Measurements from ENCODE around the gene GYS1.
"Not testable (repeated sequence)": the region's sequence is repeated elsewhere in the genome, so short reads cannot be mapped to it uniquely, and the experiment has no call there.

The GYS1 gene

DNA sequence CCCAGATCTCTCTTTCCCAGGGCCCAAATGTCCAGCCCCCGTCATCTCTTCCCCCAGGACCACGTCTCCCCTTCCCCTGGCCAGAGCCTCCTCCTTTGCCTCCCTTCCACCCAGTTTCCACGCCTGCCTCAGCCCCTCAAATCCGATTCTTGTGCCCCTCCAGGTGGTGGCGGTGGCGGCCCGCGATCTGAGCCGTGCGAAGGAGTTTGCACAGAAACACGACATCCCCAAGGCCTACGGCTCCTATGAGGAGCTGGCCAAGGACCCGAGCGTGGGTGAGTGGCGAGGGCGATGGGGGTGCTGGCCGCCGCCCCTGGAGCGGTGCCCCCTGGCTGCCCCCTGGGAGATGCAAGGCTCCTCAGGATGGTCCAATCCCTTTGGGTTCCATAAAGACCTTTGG lies 58.3 kb downstream of the GYS1 start:
- TF ChIP-seq SPI1 (IDR thresholded peaks at IDR 0.05; ENCODE audit: borderline replicate concordance, low read depth) (no peak), GABPA (IDR thresholded peaks at IDR 0.05; ENCODE audit: low read depth) (no peak), POLR2AphosphoS5 (IDR thresholded peaks at IDR 0.05; ENCODE audit: low read depth) (no peak)
- TF ChIP-seq, protein P1, sequence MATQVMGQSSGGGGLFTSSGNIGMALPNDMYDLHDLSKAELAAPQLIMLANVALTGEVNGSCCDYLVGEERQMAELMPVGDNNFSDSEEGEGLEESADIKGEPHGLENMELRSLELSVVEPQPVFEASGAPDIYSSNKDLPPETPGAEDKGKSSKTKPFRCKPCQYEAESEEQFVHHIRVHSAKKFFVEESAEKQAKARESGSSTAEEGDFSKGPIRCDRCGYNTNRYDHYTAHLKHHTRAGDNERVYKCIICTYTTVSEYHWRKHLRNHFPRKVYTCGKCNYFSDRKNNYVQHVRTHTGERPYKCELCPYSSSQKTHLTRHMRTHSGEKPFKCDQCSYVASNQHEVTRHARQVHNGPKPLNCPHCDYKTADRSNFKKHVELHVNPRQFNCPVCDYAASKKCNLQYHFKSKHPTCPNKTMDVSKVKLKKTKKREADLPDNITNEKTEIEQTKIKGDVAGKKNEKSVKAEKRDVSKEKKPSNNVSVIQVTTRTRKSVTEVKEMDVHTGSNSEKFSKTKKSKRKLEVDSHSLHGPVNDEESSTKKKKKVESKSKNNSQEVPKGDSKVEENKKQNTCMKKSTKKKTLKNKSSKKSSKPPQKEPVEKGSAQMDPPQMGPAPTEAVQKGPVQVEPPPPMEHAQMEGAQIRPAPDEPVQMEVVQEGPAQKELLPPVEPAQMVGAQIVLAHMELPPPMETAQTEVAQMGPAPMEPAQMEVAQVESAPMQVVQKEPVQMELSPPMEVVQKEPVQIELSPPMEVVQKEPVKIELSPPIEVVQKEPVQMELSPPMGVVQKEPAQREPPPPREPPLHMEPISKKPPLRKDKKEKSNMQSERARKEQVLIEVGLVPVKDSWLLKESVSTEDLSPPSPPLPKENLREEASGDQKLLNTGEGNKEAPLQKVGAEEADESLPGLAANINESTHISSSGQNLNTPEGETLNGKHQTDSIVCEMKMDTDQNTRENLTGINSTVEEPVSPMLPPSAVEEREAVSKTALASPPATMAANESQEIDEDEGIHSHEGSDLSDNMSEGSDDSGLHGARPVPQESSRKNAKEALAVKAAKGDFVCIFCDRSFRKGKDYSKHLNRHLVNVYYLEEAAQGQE (IDR thresholded peaks at IDR 0.05; ENCODE audit: insufficient replicate concordance, low read depth) = no peak
- TF ChIP-seq, protein P2, sequence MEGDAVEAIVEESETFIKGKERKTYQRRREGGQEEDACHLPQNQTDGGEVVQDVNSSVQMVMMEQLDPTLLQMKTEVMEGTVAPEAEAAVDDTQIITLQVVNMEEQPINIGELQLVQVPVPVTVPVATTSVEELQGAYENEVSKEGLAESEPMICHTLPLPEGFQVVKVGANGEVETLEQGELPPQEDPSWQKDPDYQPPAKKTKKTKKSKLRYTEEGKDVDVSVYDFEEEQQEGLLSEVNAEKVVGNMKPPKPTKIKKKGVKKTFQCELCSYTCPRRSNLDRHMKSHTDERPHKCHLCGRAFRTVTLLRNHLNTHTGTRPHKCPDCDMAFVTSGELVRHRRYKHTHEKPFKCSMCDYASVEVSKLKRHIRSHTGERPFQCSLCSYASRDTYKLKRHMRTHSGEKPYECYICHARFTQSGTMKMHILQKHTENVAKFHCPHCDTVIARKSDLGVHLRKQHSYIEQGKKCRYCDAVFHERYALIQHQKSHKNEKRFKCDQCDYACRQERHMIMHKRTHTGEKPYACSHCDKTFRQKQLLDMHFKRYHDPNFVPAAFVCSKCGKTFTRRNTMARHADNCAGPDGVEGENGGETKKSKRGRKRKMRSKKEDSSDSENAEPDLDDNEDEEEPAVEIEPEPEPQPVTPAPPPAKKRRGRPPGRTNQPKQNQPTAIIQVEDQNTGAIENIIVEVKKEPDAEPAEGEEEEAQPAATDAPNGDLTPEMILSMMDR (IDR thresholded peaks at IDR 0.05; ENCODE audit: insufficient read depth, low read length) = no peak
- no peak for DNase-seq (ENCODE audit: low read depth in 1 of 2, low spot score in 1 of 2)
- Histone ChIP-seq H3K4me3 (replicated peaks; ENCODE audit: insufficient read depth, low read length) (no peak overlapping the region), H3K27me3 (ENCODE audit: insufficient read depth, poor library complexity, severe bottlenecking) (peaks cover 18% of the 10 kb centered on the region), H3K27ac (replicated peaks) (no peak overlapping the region)

DNA sequence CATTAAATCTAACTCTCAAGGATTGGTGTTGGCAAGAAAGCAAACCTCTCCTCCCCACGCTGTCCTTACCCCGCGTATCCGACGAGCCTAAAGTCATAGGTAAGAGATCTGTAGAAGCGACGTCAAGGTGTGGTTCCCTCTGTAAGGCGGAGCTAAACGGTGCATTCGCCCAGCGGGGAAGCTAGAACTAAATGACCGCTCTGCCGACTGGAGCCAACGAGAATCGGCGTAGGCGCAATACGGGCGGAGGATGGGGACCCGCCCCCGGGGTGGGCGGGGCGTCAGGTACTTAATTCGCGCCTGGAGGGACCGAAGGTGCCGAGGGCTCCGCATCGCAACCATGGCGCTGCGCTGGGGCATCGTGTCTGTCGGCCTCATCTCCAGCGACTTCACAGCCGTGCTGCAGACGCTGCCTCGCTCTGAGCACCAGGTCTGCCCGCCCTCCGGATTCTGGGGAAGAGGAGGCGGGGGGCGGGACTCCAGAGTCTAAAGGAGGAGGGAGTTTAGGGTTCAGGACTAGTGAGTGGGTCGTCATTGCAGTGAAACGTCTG lies 59.7 kb downstream of the GYS1 start, which contains the start of gene DHDH:
Gene DHDH, plus strand, starts transcription at position 318 of the 551 bp plus-strand sequence. Its CDS starts 23 bp downstream, at position 341.
- TF ChIP-seq POLR2AphosphoS5 (IDR thresholded peaks at IDR 0.05; ENCODE audit: low read depth) (no peak), GABPA (IDR thresholded peaks at IDR 0.05; ENCODE audit: low read depth) (no peak), SPI1 (IDR thresholded peaks at IDR 0.05; ENCODE audit: borderline replicate concordance, low read depth) (no peak)
- TF ChIP-seq, protein P1 (IDR thresholded peaks at IDR 0.05; ENCODE audit: insufficient replicate concordance, low read depth) = no peak
- TF ChIP-seq, protein P2 (IDR thresholded peaks at IDR 0.05; ENCODE audit: insufficient read depth, low read length) = no peak
- Histone ChIP-seq H3K27ac (replicated peaks) (no peak within 1 kb of the TSS), H3K27me3 (ENCODE audit: insufficient read depth, poor library complexity, severe bottlenecking) (peaks cover 18% of the 10 kb centered on the region), H3K4me3 (replicated peaks; ENCODE audit: insufficient read depth, low read length) (peak within 1 kb of the TSS; percentile 29)
- peak; percentile 58 to 64 for DNase-seq (ENCODE audit: low read depth in 1 of 2, low spot score in 1 of 2)

DNA sequence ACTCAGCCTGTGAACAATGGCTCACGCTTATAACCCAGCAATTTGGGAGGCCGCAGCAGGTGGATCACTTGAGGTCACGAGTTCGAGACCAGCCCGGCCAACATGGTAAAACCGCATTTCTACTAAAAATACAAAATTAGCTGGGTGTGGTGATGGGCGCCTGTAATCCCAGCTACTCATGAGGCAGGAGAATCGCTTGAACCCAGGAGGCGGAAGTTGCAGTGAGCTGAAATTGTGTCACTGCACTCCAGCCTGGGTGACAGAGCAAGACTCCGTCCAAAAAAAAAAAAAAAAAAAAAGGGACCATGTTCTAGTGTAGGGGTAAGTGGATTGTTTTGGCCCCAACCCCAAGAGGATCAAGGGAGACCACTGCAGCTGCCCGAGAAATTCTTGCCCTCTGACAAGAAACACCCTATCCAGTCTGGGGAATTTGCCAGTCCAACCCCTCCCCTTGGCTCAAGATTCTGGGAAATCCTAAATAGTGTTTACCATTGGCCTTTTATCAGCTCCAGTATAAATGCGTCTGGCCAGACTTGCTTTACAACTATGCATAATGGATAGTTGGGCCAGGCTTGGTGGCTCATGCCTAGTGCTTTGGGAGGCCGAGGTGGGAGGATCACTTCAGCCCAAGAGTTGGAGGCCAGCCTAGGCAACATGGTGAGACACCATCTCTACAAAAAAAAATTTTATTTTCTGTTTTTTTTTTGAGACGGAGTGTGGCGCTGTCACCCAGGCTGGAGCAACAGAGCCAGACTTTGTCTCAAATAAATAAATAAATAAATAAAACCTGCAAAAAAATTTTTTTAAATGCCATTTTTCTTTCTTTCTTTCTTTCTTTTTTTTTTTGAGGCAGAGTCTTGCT lies 64.7 kb downstream of the GYS1 start:
- DNase-seq (ENCODE audit: low read depth in 1 of 2, low spot score in 1 of 2) = no peak
- H3K27me3 ChIP-seq (ENCODE audit: insufficient read depth, poor library complexity, severe bottlenecking) = peaks cover 5% of the 10 kb centered on the region
- no peak overlapping the region for H3K27ac ChIP-seq (replicated peaks)
- no peak overlapping the region for H3K4me3 ChIP-seq (replicated peaks; ENCODE audit: insufficient read depth, low read length)
- TF ChIP-seq, protein P2 (IDR thresholded peaks at IDR 0.05; ENCODE audit: insufficient read depth, low read length) = no peak
- no peak for TF ChIP-seq SPI1 (IDR thresholded peaks at IDR 0.05; ENCODE audit: borderline replicate concordance, low read depth)
- TF ChIP-seq, protein P1 (IDR thresholded peaks at IDR 0.05; ENCODE audit: insufficient replicate concordance, low read depth) = no peak
- TF ChIP-seq GABPA (IDR thresholded peaks at IDR 0.05; ENCODE audit: low read depth) = no peak
- no peak for TF ChIP-seq POLR2AphosphoS5 (IDR thresholded peaks at IDR 0.05; ENCODE audit: low read depth)

DNA sequence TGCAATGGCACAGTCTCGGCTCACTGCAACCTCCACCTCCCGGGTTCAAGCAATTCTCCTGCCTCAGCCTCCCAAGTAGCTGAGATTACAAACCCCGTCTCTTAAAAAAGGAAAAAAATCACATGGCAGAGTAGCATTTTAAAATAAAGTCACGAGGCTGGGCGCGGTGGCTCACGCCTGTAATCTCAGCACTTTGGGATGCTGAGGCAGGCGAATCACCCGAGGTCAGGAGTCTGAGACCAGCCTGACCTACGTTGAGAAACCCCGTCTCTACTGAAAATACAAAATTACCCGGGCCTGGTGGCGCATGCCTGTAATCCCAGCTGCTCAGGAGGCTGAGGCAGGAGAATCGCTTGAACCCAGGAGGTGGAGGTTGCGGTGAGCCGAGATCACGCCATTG lies 65.4 kb downstream of the GYS1 start:
- H3K4me3 ChIP-seq (replicated peaks; ENCODE audit: insufficient read depth, low read length); H3K27ac ChIP-seq (replicated peaks); DNase-seq (ENCODE audit: low read depth in 1 of 2, low spot score in 1 of 2); H3K27me3 ChIP-seq (ENCODE audit: insufficient read depth, poor library complexity, severe bottlenecking): not testable (repeated sequence)
